ENCODE measurements around the gene CCDC77. TPM values are rescaled to one million over a fixed set of nuclear protein-coding genes. Genes with fewer than 3 reads are reported as not detected.

CCDC77 gene
- total RNA-seq, 1 experiment from 2014 or later: 12.3 TPM

DNA sequence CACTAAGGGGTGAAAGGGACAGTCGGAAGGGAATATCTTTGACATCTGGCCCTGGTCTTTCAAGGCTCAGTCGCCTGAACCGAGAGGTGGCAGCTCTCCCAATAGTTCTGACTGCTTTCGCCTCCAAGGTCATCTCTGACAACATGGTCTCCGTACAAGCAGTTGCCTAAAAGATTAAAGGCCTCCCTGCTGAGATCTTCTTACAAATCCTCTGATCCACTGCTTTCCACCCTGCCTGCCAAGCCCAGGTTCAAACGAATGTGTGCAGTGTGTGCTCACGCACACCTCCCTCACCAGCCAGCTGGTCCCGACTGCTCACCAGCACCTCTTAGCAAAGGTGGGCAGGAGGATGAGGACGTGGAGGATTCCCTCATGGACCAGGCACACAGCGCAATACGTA lies 68.7 kb downstream of the CCDC77 start:
- ChIA-PET CTCF (no interaction called here), RAD21 (ENCODE audit: low non-redundant PET in 1 of 2, low total read pairs in 2 of 2, uncharacterized antibody in 2 of 2, unreplicated experiment in 2 of 2) (no interaction called here), POLR2A (no interaction called here)
- Histone ChIP-seq H3K4me1 (ENCODE audit: control insufficient read depth in 1 of 2, insufficient read depth in 2 of 2, low read length in 2 of 2) (peaks cover 20 to 28% of the 10 kb centered on the region in 2 experiments), H3K4me2 (ENCODE audit: low read length) (no peak overlapping the region), H3K27me3 (ENCODE audit: insufficient read depth, low read length) (no peaks in the 10 kb centered on the region), H3K36me3 (ENCODE audit: control insufficient read depth in 1 of 2, insufficient read depth in 2 of 2, low read length in 2 of 2) (no peaks in the 10 kb centered on the region), H3K79me2 (ENCODE audit: insufficient read depth, low read length) (no peaks in the 10 kb centered on the region), H3K9me3 (ENCODE audit: control insufficient read depth in 1 of 2, insufficient read depth in 1 of 2, low read depth in 1 of 2, low read length in 2 of 2) (no peaks in the 10 kb centered on the region), H3K9ac (ENCODE audit: low read length) (no peak overlapping the region), H4K20me1 (ENCODE audit: insufficient read depth) (no peaks in the 10 kb centered on the region), H3K9me2 (ENCODE audit: insufficient read depth) (no peaks in the 10 kb centered on the region), H3K4me3 (replicated peaks in 1 of 2; ENCODE audit: low read depth in 1 of 2, low read length in 2 of 2) (no peak overlapping the region), H2AFZ (ENCODE audit: low read depth, low read length, poor library complexity, severe bottlenecking) (no peak overlapping the region), H3K27ac (ENCODE audit: low read depth, low read length) (no peak overlapping the region)
- ATAC-seq (no peak), DNase-seq (ENCODE audit: low read depth, low spot score) (no peak)
- intact Hi-C loops (cut with micrococcal nuclease): no loop called here
- no TSS peak for BruUV-seq (replicated peaks)
- TF ChIP-seq EZH2phosphoT487 (IDR thresholded peaks at IDR 0.05; ENCODE audit: borderline replicate concordance): no peak
- peak; percentile 85 for TF ChIP-seq TCF7L2 (IDR thresholded peaks at IDR 0.05; ENCODE audit: borderline replicate concordance, extremely low read depth, insufficient read depth, insufficient read length)

GRCh38 chr12:473198-473597 lies 71.8 kb downstream of the CCDC77 start:
- H4K20me1 ChIP-seq (ENCODE audit: insufficient read depth): no peaks in the 10 kb centered on the region
- ATAC-seq (no peak), DNase-seq (ENCODE audit: low read depth, low spot score) (no peak)
- peaks cover 17 to 27% of the 10 kb centered on the region in 2 experiments; a peak in 3 of 4 replicates for H3K4me1 ChIP-seq (ENCODE audit: control insufficient read depth in 1 of 2, insufficient read depth in 2 of 2, low read length in 2 of 2)
- no TSS peak for BruUV-seq (replicated peaks)
- CTCF ChIA-PET: no interaction called here
- H3K36me3 ChIP-seq (ENCODE audit: control insufficient read depth in 1 of 2, insufficient read depth in 2 of 2, low read length in 2 of 2): no peaks in the 10 kb centered on the region
- no peaks in the 10 kb centered on the region for H3K27me3 ChIP-seq (ENCODE audit: insufficient read depth, low read length)
- POLR2A ChIA-PET: no interaction called here
- H2AFZ ChIP-seq (ENCODE audit: low read depth, low read length, poor library complexity, severe bottlenecking): no peak overlapping the region
- no peaks in the 10 kb centered on the region for H3K79me2 ChIP-seq (ENCODE audit: insufficient read depth, low read length)
- intact Hi-C loops (cut with micrococcal nuclease): no loop called here
- no peak overlapping the region for H3K4me3 ChIP-seq (replicated peaks in 1 of 2; ENCODE audit: low read depth in 1 of 2, low read length in 2 of 2)
- H3K9ac ChIP-seq (ENCODE audit: low read length): no peak overlapping the region
- no peaks in the 10 kb centered on the region for H3K9me2 ChIP-seq (ENCODE audit: insufficient read depth)
- no peak overlapping the region for H3K27ac ChIP-seq (ENCODE audit: low read depth, low read length)
- no peak for TF ChIP-seq CEBPB (IDR thresholded peaks at IDR 0.05; ENCODE audit: low read depth)
- no peak for TF ChIP-seq ELF1 (IDR thresholded peaks at IDR 0.05; ENCODE audit: borderline replicate concordance, low read depth)
- TF ChIP-seq SRF (IDR thresholded peaks at IDR 0.05; ENCODE audit: low read depth): no peak
- TF ChIP-seq ZNF274 (IDR thresholded peaks at IDR 0.05; ENCODE audit: low read depth, low read length): no peak
- TF ChIP-seq, protein P1, sequence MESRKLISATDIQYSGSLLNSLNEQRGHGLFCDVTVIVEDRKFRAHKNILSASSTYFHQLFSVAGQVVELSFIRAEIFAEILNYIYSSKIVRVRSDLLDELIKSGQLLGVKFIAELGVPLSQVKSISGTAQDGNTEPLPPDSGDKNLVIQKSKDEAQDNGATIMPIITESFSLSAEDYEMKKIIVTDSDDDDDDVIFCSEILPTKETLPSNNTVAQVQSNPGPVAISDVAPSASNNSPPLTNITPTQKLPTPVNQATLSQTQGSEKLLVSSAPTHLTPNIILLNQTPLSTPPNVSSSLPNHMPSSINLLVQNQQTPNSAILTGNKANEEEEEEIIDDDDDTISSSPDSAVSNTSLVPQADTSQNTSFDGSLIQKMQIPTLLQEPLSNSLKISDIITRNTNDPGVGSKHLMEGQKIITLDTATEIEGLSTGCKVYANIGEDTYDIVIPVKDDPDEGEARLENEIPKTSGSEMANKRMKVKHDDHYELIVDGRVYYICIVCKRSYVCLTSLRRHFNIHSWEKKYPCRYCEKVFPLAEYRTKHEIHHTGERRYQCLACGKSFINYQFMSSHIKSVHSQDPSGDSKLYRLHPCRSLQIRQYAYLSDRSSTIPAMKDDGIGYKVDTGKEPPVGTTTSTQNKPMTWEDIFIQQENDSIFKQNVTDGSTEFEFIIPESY (IDR thresholded peaks at IDR 0.05; ENCODE audit: extremely low read depth, insufficient replicate concordance, low read length): no peak
- no peak for TF ChIP-seq TCF7L2 (IDR thresholded peaks at IDR 0.05; ENCODE audit: borderline replicate concordance, extremely low read depth, insufficient read depth, insufficient read length)
- no peak for TF ChIP-seq RAD21 (IDR thresholded peaks at IDR 0.05; ENCODE audit: low read depth)
- TF ChIP-seq CBX3 (IDR thresholded peaks at IDR 0.05; ENCODE audit: low read depth): no peak
- TF ChIP-seq ATF3 (IDR thresholded peaks at IDR 0.05): no peak
- RAD21 ChIA-PET (ENCODE audit: low non-redundant PET in 1 of 2, low total read pairs in 2 of 2, uncharacterized antibody in 2 of 2, unreplicated experiment in 2 of 2): no interaction called here
- no peaks in the 10 kb centered on the region for H3K9me3 ChIP-seq (ENCODE audit: control insufficient read depth in 1 of 2, insufficient read depth in 1 of 2, low read depth in 1 of 2, low read length in 2 of 2)
- H3K4me2 ChIP-seq (ENCODE audit: low read length): peak overlapping the region; percentile 38

All from HCT116 (cell line).